H1 (cell line): ENCODE results near the gene GPC6. TPM values are rescaled to one million over a fixed set of nuclear protein-coding genes. Genes with fewer than 3 reads are reported as not detected.

Source experiments
- KDM5A ChIP-seq: fragments of 200-600 bp; IDR thresholded peaks from 2 replicates; pipeline ENCODE4 v1.7.1; 2012; ENCODE audit warnings: mild to moderate bottlenecking, low read length, inconsistent platforms, mixed read lengths
- RNF2 ChIP-seq: fragments of 200-900, 300-1000 bp; sonication (generic); IDR thresholded peaks from 2 replicates; pipeline ENCODE4 v1.7.1; 2016; ENCODE audit warnings: borderline replicate concordance, low read depth, mild to moderate bottlenecking, antibody characterized with exemption, low read length; ENCODE audit not compliant: poor library complexity, severe bottlenecking; ENCODE audit errors: missing control alignments
- polyA plus RNA-seq, 7 experiments: library from polyadenylated mRNA; depleted of rRNA in 3 of 7; stranded (reverse) in 5 of 7; unstranded in 2 of 7; fragments of >200 nt in 5 of 7; fragments of 200-250 nt in 2 of 7; gene quantifications; 1 replicate in 5 of 7; 2 replicates in 1 of 7; 4 replicates in 1 of 7; pipeline versions ENCODE4 v1.2.1 to v1.2.3, GENCODE V29; 2011 to 2013; ENCODE audit warnings: missing spikeins in 2 of 7, mixed read lengths in 2 of 7
- total RNA-seq: library from RNA; stranded (reverse); fragmentation: NEBNext Ultra II Directional; extraction: Animal tissue kit (Norgen Biotek cat#: 25700); gene quantifications from 2 replicates; pipeline ENCODE4 v1.2.1, GENCODE V29; 2021
- TF ChIP-seq, protein P1 (sequence below): fragments of 300-600 bp; sonication (generic); IDR thresholded peaks from 2 replicates; pipeline ENCODE4 v1.7.1; 2012; ENCODE audit warnings: low read length, moderate library complexity, mild to moderate bottlenecking, inconsistent platforms; ENCODE audit not compliant: insufficient replicate concordance

Gene GPC6
- total and polyA plus RNA-seq, 2 of the 8 experiments (the other 6 are each of a cell fraction or from before 2014, with no cell fraction given), result 5.4 to 12.0 TPM

DNA sequence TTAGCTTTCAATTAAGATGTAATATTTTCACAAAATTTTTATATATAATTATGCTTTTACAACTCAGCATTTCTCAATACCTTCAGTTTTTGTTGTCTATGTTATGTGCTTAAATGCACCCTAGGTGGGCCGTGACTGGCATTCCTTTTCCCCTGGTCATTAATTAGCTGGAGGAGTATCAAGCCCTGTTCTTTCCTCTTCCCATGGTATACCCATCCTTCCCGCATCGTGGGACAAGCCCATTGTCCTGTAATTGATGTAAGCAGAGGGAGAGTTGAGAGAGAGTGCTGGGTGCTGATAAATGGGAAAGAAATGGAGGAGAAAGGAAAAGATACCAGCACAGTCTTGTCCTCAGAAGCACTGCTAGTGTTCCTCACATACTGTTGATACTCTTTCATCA lies 591.7 kb downstream of the GPC6 start (continued):
- TF ChIP-seq, protein P1, sequence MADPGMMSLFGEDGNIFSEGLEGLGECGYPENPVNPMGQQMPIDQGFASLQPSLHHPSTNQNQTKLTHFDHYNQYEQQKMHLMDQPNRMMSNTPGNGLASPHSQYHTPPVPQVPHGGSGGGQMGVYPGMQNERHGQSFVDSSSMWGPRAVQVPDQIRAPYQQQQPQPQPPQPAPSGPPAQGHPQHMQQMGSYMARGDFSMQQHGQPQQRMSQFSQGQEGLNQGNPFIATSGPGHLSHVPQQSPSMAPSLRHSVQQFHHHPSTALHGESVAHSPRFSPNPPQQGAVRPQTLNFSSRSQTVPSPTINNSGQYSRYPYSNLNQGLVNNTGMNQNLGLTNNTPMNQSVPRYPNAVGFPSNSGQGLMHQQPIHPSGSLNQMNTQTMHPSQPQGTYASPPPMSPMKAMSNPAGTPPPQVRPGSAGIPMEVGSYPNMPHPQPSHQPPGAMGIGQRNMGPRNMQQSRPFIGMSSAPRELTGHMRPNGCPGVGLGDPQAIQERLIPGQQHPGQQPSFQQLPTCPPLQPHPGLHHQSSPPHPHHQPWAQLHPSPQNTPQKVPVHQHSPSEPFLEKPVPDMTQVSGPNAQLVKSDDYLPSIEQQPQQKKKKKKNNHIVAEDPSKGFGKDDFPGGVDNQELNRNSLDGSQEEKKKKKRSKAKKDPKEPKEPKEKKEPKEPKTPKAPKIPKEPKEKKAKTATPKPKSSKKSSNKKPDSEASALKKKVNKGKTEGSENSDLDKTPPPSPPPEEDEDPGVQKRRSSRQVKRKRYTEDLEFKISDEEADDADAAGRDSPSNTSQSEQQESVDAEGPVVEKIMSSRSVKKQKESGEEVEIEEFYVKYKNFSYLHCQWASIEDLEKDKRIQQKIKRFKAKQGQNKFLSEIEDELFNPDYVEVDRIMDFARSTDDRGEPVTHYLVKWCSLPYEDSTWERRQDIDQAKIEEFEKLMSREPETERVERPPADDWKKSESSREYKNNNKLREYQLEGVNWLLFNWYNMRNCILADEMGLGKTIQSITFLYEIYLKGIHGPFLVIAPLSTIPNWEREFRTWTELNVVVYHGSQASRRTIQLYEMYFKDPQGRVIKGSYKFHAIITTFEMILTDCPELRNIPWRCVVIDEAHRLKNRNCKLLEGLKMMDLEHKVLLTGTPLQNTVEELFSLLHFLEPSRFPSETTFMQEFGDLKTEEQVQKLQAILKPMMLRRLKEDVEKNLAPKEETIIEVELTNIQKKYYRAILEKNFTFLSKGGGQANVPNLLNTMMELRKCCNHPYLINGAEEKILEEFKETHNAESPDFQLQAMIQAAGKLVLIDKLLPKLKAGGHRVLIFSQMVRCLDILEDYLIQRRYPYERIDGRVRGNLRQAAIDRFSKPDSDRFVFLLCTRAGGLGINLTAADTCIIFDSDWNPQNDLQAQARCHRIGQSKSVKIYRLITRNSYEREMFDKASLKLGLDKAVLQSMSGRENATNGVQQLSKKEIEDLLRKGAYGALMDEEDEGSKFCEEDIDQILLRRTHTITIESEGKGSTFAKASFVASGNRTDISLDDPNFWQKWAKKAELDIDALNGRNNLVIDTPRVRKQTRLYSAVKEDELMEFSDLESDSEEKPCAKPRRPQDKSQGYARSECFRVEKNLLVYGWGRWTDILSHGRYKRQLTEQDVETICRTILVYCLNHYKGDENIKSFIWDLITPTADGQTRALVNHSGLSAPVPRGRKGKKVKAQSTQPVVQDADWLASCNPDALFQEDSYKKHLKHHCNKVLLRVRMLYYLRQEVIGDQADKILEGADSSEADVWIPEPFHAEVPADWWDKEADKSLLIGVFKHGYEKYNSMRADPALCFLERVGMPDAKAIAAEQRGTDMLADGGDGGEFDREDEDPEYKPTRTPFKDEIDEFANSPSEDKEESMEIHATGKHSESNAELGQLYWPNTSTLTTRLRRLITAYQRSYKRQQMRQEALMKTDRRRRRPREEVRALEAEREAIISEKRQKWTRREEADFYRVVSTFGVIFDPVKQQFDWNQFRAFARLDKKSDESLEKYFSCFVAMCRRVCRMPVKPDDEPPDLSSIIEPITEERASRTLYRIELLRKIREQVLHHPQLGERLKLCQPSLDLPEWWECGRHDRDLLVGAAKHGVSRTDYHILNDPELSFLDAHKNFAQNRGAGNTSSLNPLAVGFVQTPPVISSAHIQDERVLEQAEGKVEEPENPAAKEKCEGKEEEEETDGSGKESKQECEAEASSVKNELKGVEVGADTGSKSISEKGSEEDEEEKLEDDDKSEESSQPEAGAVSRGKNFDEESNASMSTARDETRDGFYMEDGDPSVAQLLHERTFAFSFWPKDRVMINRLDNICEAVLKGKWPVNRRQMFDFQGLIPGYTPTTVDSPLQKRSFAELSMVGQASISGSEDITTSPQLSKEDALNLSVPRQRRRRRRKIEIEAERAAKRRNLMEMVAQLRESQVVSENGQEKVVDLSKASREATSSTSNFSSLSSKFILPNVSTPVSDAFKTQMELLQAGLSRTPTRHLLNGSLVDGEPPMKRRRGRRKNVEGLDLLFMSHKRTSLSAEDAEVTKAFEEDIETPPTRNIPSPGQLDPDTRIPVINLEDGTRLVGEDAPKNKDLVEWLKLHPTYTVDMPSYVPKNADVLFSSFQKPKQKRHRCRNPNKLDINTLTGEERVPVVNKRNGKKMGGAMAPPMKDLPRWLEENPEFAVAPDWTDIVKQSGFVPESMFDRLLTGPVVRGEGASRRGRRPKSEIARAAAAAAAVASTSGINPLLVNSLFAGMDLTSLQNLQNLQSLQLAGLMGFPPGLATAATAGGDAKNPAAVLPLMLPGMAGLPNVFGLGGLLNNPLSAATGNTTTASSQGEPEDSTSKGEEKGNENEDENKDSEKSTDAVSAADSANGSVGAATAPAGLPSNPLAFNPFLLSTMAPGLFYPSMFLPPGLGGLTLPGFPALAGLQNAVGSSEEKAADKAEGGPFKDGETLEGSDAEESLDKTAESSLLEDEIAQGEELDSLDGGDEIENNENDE, result no peak
- TF ChIP-seq KDM5A (no peak), RNF2 (no peak)
